Activated CD4-positive, alpha-beta T cell treated with anti-CD3 and anti-CD28 coated beads, Interleukin-2, Interleukin-4, amounts not matched to agents 100 ng/mL and 50 ng/mL, durations not matched to agents 16 hours and 8 hours (primary cell): ENCODE measurements around the gene C19orf12.

ENCODE experiments used
- DNase-seq: peaks from one replicate; pipeline ENCODE4 v3.0.0-alpha.2; 2020; ENCODE audit warnings: low spot score

Gene C19orf12

DNA sequence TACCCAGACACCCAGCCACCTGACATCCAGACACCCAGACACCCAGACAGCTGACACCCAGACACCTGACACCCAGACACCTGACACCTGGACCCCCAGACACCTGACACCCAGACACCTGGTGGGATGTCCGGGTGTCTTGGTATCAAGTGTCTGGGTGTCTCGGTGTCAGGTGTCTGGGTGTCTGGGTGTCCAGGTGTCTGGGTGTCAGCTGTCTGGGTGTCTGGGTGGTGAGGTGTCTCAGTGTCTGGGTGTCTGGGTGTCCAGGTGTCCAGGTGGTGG lies 18.6 kb downstream of the C19orf12 start:
- no peak for DNase-seq

DNA sequence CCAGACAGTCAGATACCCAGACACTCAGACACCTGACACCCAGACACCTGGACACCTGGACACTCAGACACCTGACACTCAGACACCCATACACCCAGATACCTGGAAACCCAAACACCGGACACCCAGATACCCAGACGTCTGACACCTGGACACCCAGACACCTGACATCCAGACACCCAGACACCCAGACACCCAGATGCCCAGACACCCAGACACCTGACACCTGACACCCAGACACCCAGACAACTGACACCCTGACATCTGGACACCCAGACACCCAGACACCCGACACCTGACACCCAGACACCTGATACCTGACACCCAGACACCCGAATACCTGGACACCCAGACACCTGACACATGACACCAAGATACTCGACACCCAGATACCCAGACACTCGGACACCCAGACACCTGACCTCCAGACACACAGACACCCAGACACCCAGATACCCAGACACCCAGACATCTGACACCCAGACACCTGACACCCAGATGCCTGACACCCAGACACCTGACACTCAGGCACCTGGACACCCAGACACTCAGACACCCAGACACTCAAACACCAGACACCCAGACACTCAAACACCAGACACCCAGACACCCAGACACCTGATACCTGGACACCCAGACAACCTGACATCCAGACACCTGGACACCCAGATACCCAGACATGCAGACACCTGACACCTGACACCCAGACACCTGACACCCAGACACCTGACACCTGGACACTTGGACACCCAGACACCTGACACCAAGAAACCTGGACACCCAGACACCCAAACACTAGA lies 19.1 kb downstream of the C19orf12 start:
- DNase-seq: no peak

DNA sequence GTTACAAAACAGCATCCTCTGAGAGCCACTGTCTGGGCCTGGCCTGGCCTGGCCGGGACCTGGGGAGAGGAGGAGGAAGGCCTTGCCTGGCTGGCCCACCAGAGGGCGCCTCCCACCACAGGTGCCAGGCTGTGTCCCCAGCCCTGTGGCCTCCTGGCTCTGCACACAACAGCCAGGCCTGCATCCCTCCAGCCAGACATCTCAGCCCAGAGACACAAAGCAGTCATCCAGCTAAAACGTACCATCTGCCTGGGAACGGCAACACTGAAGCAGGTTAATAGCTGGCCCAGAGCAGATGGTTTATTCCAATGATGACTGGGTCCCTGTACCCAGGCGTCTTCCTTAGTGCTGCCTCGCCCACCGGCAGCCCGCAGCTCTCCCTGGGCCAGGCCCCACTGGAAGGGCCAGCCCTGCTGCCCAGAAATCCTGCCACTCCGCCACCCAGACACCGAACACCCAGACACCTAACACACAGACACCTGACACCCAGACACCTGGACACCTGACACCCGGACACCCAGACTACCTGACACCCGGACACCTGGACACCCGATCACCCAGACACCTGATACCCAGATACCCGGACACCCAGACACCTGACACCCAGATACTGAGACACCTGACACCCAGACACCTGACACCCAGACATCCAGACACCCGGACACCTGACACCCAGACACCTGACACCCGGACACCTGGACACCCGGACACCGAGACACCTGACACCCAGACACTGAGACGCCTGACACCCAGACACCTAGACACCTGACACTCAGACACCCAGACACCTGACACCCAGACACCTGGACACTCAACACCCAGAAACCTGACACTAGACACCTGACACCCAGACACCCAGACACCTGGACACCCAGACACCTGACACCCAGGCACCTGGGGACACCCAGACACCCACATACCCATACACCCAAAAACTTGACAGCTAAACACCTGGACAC lies 20.1 kb downstream of the C19orf12 start:
- peak; percentile 72 for DNase-seq

DNA sequence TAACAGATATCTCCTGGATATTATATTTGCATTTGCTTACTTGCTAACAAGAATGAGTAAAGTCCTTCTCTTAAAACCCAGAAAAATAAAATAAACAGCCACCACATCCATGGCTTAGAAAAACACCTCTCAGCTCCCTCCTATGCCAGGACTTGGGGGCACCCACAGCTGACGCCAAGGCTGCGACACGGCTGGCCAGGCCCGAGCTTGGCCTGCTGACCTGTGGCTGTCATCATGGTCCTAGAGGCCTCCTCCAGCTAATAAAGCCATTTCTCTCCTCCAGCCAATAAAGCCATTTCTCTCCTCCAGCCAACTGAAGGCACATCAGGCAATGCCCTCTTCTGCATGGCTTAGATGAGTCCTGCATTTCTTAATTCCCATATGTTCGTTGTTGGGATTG lies 20.9 kb downstream of the C19orf12 start:
- no peak for DNase-seq

DNA sequence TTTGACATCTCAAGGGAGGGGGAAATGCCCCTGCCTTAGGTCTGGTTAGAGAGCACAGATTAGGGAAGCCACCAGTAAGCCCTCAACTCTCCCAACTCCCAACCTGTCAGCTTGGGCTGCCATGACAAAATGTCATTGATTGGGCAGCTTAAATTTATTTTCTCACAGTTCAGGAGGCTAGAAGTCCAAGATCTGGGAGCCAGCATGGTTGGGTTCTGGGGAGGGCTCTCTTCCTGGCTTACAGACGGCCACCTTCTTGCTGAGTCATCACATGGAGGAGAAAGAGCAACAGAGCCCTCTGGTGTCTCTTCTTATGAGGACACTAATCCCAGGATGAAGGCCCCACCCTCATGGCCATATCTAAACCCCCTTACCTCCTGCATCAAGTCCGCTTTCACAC lies 24.2 kb downstream of the C19orf12 start:
- peak; percentile 79 for DNase-seq

DNA sequence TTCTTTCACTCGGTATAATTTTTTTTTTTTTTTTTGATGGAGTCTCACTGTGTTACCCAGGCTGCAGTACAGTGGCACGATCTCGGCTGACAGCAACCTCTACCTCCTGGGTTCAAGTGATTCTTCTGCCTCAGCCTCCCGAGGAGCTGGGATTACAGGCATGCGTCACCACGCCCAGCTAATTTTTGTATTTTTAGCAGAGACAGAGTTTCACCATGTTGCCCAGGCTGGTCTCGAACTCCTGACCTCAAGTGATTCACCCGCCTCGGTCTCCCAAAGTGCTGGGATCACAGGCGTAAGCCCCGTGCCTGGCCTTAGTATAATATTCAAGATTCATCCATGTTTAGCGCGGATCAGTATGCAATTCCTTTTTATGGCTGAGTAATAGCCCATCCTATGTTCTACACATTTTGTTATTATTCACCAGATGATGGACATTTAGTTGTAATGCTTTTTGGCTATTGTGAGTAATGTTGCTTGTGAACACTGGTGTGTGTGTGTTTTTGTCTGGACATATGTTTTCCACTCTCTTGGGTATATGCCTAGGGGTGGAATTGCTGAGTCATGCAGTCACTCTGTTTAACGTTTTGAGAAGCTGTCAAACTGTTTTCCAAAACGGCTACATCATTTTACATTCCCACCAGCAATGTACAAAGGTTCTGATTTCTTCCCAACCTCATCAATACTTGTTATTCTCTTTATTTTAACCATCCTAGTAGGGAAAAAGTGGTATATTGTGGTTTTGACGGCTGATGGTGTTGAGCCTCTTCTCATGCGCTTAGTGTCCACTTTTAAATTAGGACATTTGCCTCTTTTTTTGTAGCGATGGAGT lies 26.9 kb downstream of the C19orf12 start:
- DNase-seq: no peak

DNA sequence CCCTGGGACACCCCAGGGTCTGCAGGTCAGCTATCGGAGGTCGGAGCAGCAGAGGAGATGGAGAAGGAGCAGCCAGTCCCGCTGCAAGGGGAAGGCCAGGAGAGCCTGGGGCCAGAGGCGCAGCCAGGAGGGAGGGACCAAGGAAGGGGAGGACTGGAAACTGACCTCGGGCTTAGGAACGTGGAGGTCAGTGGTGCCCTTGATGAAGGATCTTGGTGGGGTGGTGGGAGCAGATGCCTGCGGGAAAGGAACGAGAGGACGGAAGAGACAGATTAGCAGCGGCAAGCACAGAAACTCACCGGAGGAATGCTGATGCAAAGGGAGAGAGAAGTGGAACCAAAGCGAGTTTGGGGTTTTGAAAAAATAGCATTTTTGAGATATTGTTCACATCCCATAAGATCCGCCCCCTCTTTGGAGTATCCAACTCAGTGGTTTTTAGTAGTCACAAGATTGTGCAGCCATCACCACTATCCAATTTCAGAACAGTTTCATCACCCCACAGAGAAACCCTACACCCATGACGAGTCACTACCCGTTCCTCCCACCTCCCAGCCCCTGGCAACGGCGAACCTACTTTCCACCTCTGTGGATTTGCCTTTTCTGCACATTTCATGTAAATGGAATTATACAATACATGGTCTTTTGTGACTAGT lies 27.7 kb downstream of the C19orf12 start:
- peak; percentile 48 for DNase-seq

DNA sequence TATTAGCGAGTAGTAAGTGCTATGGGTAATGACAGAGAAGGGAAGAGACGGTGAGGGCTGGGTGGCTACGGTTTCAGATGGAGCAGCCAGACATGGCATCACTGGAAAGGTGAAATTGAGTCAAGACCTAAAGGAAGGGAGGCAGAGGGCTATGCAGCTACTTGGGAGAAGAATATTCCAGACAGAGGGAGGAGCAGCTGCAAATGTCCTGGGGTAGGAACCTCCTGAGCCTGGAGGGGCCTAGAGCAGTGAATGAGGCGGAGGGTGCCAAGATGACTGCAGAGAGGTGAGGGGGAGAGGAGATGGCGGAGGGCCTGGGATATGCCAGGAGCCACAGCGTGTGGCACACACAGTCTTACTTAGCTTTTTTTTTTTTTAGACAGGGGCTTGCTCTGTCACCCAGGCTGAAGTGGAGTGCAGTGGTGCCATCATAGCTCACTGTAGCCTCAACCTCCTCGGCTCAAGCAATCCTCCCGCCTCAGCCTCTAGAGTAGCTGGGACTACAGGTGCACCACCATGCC lies 28.7 kb downstream of the C19orf12 start:
- no peak for DNase-seq

DNA sequence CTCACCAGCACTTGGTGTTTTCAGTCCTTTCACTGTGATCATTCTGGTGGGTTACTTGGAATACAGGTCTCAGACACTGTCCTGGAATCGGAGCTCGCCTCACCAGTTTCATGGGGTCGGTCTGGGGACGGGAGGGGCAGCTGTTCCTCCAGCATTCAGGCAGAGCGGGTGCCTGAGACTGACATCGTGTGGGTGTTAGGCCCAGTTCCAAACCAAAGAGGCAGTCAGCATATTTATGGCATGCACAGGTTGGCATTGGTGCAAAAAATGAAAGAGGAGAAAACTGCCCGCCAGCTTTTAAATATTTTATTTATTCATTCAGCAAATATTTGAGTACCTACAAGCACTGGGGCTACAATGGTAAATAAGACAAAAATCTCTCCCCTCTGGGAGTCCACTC lies 29.7 kb downstream of the C19orf12 start:
- DNase-seq: no peak

DNA sequence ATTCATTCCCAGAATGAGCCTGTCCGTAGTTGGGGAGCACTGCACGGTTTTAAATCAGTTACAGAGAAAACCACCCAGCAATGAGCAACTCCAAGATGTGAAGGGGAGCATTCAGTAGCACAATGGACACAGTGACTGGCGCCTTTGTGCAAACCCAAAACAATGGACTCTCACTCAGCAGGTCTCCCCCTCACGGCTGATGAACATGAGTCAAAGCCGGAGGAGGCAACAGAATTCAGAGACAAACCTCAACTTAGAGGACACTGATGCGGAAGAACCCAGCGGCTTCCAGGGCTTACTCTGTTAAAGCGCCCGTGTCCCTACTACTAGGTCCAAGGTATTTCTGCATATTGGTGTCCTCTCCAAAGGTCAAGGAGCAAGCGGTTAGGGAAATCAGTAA lies 32.1 kb downstream of the C19orf12 start:
- no peak for DNase-seq

DNA sequence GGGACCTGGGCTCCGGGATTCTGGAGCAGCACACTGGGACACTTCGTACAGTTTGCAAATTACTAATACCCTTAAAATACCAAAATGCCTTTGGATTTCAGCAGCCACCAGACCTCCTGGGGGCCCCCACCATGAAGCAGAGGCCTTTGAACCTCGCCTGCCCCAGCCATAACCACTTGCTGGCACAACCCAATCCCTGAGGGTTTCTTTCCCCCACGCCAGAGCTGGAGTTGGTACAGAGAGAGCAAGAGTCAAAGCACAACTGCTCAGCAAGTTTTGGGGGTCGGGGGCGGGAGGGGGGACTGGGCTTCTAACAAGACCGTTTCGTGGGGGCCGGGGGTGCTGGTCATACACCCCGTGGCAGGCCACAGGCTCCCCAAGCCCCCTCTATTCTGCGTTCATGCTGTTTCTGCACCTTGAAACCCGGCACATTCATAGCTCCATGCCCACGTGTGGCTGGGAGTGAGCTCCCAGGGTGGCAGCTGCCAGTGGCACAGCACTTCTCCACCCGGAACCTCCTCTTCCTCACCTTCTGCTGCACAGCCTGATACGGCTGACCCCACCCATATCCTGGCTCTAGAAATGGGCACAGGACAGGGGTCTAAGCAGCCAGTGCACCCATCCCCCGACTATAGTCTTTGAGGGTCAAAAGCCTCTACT lies 32.7 kb downstream of the C19orf12 start:
- DNase-seq: no peak

DNA sequence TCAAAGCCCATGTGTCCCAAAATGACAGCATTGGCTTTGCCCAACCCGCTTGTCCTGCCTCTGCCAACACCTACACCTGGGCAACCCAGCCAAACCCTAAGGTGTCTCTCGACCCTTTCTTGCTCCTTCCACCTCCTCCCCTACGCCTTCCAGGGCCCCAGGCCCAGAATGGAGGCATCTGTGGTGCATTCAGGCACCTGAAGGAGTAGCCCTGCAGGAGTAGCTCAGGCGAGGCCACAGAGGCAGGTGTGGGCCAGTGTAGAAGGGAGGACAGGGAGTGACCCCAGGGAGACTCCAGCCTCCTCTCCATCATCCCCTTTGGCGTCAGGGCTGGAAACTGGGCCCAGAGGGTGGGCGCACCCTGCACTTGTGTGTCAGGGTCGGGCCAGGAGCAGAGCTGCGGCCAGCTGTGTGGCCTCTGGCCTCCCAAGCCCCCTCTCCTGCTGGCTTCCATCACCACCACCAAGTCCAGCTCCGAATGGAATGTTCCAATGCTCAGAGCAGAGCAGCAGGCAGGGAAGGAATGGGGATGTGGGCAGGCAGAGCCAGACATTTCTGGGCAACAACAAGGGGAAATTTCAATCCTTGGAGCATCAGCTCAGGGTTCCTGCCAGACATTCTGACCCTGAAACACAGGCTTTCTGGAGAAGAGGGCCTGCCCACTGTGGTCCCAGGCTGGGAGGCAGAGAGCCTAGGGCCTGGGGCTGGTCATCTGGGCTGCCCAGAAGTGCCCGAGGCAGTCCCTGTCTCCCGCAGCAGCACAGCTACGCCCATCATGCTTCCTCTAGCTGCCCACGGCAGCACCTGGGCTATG lies 33.4 kb downstream of the C19orf12 start:
- no peak for DNase-seq

DNA sequence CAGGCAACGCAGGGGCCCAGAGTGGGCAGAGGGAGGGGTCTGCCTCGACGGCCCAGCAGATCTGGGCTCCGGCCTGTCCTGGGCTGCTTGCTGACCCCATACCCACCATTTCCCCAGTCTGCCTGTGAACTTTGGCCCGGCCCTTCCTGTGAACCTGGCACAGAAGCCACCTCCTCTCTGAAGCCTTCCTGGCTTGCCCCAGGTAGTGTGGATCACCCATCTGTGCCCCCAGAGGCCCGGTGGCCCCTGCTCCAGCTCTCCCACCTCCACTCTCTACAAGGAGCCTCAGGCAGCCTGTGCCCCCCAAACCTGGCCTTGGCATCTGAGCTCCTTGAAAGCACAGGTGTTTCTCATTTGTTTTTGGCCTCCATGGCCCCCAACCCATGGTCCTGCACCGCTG lies 34.1 kb downstream of the C19orf12 start:
- no peak for DNase-seq

DNA sequence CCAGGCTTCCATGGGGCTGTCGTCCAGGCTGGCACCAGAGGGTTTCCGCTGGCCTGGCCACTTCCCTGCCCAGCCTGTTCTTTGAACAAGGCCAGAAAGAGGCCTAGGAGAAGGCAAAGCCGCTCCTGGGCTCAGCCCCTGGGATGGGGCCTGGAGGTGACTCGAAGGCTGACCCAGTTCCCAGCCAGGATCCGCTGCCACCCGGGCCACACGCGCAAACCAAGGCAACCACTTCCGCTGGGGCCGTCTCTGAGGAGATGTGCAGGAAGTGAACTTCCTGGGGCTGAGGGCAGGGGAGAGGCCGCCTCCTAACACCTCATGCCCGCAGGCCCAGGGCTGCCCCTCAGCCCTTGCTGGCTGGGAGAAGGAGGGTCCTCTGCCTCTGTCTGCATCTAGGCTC lies 34.6 kb downstream of the C19orf12 start:
- peak; percentile 92 for DNase-seq

DNA sequence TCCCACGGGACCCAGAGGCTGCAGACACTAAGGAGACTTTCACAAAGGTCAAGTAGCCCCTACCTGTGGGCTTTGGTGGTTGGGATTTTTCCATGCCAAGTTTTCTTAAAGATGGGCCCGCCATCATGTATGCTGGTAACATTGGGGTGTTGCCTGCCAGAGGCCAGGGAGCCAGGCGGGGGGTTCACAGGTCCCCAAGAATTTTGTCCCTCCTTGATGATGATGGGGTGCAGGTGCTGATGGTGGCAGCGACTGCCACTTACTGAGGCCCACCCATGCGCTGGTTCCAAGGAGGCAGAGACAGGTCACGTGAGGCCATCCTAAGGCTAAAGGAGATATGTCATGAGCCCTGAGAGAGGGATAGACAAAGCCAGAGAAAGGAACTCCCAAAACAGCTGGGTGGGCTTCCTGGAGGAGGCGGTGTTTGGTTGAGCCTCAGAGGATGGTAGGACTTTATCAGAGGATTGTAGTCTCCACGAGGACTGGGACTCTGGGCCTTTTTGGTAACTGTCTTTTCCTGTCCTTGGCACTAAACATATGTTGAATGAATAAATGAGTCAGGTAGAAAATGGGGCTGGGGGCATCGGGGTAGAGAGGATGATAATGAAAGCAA lies 35.4 kb downstream of the C19orf12 start:
- no peak for DNase-seq

DNA sequence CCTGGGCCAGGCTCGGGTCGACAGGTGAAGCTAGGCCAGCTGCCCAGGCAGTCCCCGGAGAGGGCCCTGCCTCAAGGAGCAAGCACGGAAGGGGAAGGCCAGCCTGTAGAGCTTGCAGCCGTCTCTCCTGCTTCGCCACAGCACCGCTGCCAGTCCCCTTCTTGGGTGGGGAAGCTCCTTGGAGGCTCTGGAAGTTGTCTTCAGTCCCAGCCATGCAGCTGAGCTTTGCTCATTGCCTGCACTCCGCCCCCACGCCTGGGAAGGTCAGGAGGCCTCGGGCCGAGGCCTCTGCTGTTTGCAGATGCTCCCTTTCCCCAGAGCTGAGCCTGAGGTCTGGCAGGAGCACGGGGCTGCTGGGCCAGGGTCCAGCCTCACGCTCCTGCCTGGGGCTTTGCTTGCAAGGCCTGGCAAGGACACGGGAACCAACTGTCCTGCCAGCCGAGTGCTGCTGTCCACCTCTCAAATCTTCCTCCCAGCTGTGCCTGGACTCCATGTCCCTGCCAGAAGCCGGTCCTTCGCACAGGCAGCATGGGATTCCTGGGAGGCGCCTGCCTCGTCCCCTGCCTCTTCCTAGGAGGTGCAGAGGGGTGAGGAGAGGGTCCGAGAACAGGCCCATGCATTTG lies 36.5 kb downstream of the C19orf12 start:
- no peak for DNase-seq

DNA sequence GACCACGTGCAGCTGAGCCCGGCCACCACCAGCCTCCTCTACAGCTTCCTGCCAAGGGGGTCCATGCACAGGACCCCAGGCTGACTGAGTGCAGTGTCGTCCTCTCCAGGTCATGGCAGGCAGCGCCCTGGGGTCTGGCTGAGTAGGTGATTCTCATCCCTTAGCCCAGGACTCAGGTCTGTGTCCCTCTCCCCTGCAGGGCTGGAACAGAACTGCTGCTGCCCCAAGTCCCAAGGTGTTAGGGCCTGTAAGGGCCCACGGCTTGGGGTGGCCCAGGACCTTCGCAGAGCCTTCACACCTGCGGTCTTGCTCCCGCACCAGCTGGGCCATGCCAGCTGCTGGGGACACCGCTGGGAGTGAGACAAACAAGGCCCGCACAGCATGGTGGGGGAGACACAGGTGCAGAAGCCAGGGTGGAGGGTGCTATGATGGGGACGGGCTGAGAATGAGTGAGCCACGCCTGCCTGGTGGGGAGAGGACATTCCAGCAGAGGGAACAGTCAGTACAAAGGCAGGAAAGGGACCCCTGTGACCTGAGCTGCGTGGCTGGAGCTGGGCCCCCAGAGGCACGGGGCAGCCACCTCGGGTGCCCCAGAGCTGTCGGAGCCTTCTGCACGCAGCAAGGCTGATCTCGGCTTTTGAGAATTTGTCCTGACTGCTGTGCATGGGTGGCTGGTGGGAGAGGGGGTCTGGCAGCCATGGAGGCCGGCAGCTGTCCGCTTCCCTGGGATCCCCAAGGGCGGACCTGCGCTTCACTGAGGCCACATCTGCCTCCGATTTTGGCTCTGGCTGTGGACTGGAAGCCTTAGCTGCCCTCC lies 37.9 kb downstream of the C19orf12 start:
- no peak for DNase-seq

DNA sequence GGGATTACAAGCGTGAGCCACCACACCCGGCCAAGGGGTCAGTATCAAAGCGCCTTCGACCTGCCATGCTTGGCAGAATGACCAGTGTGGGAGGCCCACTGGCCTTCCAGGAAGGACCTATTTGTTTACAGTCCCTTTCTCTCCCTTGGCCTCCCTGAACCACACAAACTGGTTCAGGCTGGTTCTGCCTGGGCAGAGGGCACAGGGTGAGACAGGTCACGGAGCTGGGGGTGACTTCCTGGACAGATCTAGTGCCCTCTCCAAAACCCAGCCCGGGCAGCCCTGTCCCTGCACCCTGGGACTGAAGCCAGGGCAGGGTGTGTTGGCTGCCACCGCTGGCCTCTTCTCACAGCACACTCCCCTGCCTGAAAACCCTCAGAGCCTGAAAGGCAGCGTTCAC lies 38.5 kb downstream of the C19orf12 start:
- no peak for DNase-seq
